IPS-20b (cell line): Measurements from ENCODE around the gene CLCA1.

Experiments
- H3K27ac ChIP-seq: one replicate; pipeline ENCODE4 v1.5.1; 2013; ENCODE audit warnings: low read length
- H3K27me3 ChIP-seq: 2 replicates; pipeline ENCODE4 v1.6.1; 2013; ENCODE audit warnings: mild to moderate bottlenecking, low read length, inconsistent platforms; ENCODE audit not compliant: insufficient read depth
- H3K36me3 ChIP-seq: 2 replicates; pipeline ENCODE4 v1.6.1; 2013; ENCODE audit warnings: low read depth, mild to moderate bottlenecking, inconsistent platforms, low read length, moderate library complexity; ENCODE audit not compliant: insufficient read depth
- H3K4me1 ChIP-seq: 2 replicates; pipeline ENCODE4 v1.6.1; 2013; ENCODE audit warnings: mild to moderate bottlenecking, control low read depth, inconsistent platforms, low read length, moderate library complexity; ENCODE audit not compliant: insufficient read depth
- H3K4me3 ChIP-seq: 2 replicates; pipeline ENCODE4 v1.5.1; 2013; ENCODE audit warnings: mild to moderate bottlenecking, low read length, inconsistent platforms
- H3K9ac ChIP-seq: 2 replicates; pipeline ENCODE4 v1.6.1; 2013; ENCODE audit warnings: low read depth, mild to moderate bottlenecking, inconsistent platforms, low read length, moderate library complexity
- H3K9me3 ChIP-seq: 2 replicates; pipeline ENCODE4 v1.6.1; 2013; ENCODE audit warnings: mild to moderate bottlenecking, low read depth, low read length, inconsistent platforms; ENCODE audit not compliant: insufficient read depth

Gene CLCA1

GRCh38 chr1:86537928-86538695 lies 69.4 kb downstream of the CLCA1 start:
- no peaks in the 10 kb centered on the region for H3K9me3 ChIP-seq
- H3K36me3 ChIP-seq: no peaks in the 10 kb centered on the region
- H3K4me1 ChIP-seq: no peaks in the 10 kb centered on the region
- H3K9ac ChIP-seq: no peak overlapping the region
- no peak overlapping the region for H3K4me3 ChIP-seq
- H3K27ac ChIP-seq: no peak overlapping the region
- H3K27me3 ChIP-seq: no peaks in the 10 kb centered on the region

GRCh38 chr1:86538775-86539174 lies 70.0 kb downstream of the CLCA1 start:
- H3K4me1 ChIP-seq: no peaks in the 10 kb centered on the region
- no peak overlapping the region for H3K27ac ChIP-seq
- no peaks in the 10 kb centered on the region for H3K27me3 ChIP-seq

GRCh38 chr1:86541859-86542258 lies 73.1 kb downstream of the CLCA1 start:
- Histone ChIP-seq H3K9ac (no peak overlapping the region), H3K27me3 (no peaks in the 10 kb centered on the region), H3K36me3 (no peaks in the 10 kb centered on the region), H3K27ac (no peak overlapping the region), H3K9me3 (no peaks in the 10 kb centered on the region), H3K4me1 (peaks cover 1% of the 10 kb centered on the region; the same call in 1 of the 2 replicates), H3K4me3 (no peak overlapping the region)

More at GRCh38 chr1:86538775-86539174, 70.0 kb downstream of the CLCA1 start:
- H3K9ac ChIP-seq: no peak overlapping the region
- H3K9me3 ChIP-seq: no peaks in the 10 kb centered on the region
- H3K4me3 ChIP-seq: no peak overlapping the region
- H3K36me3 ChIP-seq: no peaks in the 10 kb centered on the region

GRCh38 chr1:86542631-86543030 lies 73.9 kb downstream of the CLCA1 start:
- Histone ChIP-seq H3K27me3 (no peaks in the 10 kb centered on the region), H3K4me1 (peaks cover 3% of the 10 kb centered on the region; the same call in 1 of the 2 replicates), H3K9me3 (no peaks in the 10 kb centered on the region), H3K36me3 (no peaks in the 10 kb centered on the region), H3K9ac (no peak overlapping the region), H3K27ac (no peak overlapping the region), H3K4me3 (no peak overlapping the region)

- Histone ChIP-seq H3K27me3 (no peaks in the 10 kb centered on the region), H3K9ac (no peak within 1 kb of the TSS), H3K4me3 (no peak within 1 kb of the TSS), H3K36me3 (no peaks in the 10 kb centered on the region), H3K27ac (no peak within 1 kb of the TSS), H3K4me1 (peaks cover 3% of the 10 kb centered on the region; the same call in 1 of the 2 replicates), H3K9me3 (no peaks in the 10 kb centered on the region)
These were observed 78.1 kb downstream of the CLCA1 start, which contains the start of gene CLCA4 for GRCh38 chr1:86546787-86547221. Gene CLCA4 (plus strand): TSS chr1:86547078. CDS start chr1:86547120, 42 bp downstream.

- H3K4me3 ChIP-seq: no peak overlapping the region
These were observed 80.1 kb downstream of the CLCA1 start for GRCh38 chr1:86548839-86549238.

More at GRCh38 chr1:86548839-86549238, 80.1 kb downstream of the CLCA1 start:
- Histone ChIP-seq H3K9me3 (no peaks in the 10 kb centered on the region), H3K9ac (no peak overlapping the region), H3K4me1 (peaks cover 3% of the 10 kb centered on the region; the same call in 1 of the 2 replicates), H3K27me3 (no peaks in the 10 kb centered on the region), H3K27ac (no peak overlapping the region), H3K36me3 (no peaks in the 10 kb centered on the region)
